Stimulated activated naive B cell treated with anti-CD40 and anti-IgM and Interleukin-4, amounts not matched to agents 10 μg/mL and 1 μg/mL and 100 μg/mL, for 72 hours (primary cell): ENCODE data around the gene DMTF1.

ENCODE experiments used
- ATAC-seq, 2 donors: fragments of 150-1000 bp; cut with Tn5 transposase; replicated peaks; 2 replicates each; pipeline ENCODE4 v1.10.0; 2021; ENCODE audit warnings: moderate library complexity in 1 of 2
- DNase-seq: peaks from one replicate; pipeline ENCODE4 v3.0.0; 2021
- H3K27ac Mint-ChIP-seq: one replicate; pipeline ENCODE4 v1.8.0; 2022; ENCODE audit warnings: mild to moderate bottlenecking, mixed read lengths
- H3K27me3 Mint-ChIP-seq, 2 donors: one replicate each; pipeline ENCODE4 v1.8.0; 2022; ENCODE audit warnings: mixed read lengths in 2 of 2
- H3K36me3 Mint-ChIP-seq, 2 donors: one replicate each; pipeline ENCODE4 v1.8.0; 2022; ENCODE audit warnings: mixed read lengths in 2 of 2, mild to moderate bottlenecking in 1 of 2
- H3K4me1 Mint-ChIP-seq, 2 donors: one replicate each; pipeline ENCODE4 v1.8.0; 2022; ENCODE audit warnings: mixed read lengths in 2 of 2, mild to moderate bottlenecking in 1 of 2
- H3K4me3 Mint-ChIP-seq, 2 donors: one replicate each; pipeline ENCODE4 v1.8.0; 2022; ENCODE audit warnings: mild to moderate bottlenecking in 2 of 2, mixed read lengths in 2 of 2, moderate library complexity in 1 of 2
- H3K9me3 Mint-ChIP-seq, 2 donors: one replicate each; pipeline ENCODE4 v1.8.0; 2022; ENCODE audit warnings: mixed read lengths in 2 of 2, mild to moderate bottlenecking in 1 of 2

The DMTF1 gene

DNA sequence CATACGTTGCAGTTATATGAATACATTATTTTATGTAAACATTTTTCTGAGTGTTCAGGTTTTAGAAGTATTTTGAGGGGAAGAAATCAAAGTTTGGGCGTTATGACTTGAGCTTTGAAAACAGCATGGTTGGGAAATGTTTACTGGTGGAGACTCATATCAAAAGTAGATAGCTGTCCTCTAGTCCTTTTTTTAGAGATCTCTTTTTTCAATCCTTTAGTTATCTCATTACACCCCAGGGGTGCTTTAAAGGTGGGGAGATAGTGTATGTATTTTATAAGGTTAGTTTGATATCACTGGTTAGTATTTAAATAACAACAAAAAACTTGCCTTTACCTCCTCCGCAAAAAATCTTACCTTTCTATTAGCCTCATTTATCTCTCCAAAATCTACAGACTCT is 2.3 kb downstream of the DMTF1 start:
- H3K9me3 Mint-ChIP-seq = no peaks in the 10 kb centered on the region
- H3K4me1 Mint-ChIP-seq = peaks cover 14 to 37% of the 10 kb centered on the region in 2 donors
- H3K27ac Mint-ChIP-seq = no peak overlapping the region
- no peak for DNase-seq
- no peak for ATAC-seq
- H3K36me3 Mint-ChIP-seq = peaks cover 2 to 15% of the 10 kb centered on the region in 2 donors
- H3K4me3 Mint-ChIP-seq = peak overlapping the region; percentile 87 to 89
- no peaks in the 10 kb centered on the region for H3K27me3 Mint-ChIP-seq

DNA sequence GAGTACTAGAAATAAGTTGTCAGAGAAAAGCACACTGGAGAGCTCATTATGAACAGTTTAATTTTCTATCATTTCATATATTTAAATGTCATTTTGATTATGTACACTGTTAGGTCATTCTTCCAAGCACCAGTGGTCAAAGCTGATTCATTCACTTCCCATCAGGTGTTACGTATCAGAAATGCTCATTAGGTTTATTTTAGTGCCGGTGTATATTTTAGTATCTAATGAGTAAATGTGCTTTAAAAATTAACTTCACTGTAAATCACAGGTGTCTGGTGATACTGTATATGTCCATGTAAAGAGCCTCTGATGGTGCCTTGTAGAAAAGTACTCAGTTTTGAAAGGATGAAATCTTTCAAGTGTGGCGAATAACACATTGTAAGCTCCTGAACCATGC is 3.5 kb downstream of the DMTF1 start:
- peaks cover 18 to 44% of the 10 kb centered on the region in 2 donors for H3K4me1 Mint-ChIP-seq
- H3K27me3 Mint-ChIP-seq = no peaks in the 10 kb centered on the region
- peak overlapping the region; percentile 50 to 61 for H3K4me3 Mint-ChIP-seq
- peaks cover 2 to 21% of the 10 kb centered on the region in 2 donors for H3K36me3 Mint-ChIP-seq
- no peak overlapping the region for H3K27ac Mint-ChIP-seq
- no peak for DNase-seq
- ATAC-seq = no peak
- H3K9me3 Mint-ChIP-seq = no peaks in the 10 kb centered on the region

DNA sequence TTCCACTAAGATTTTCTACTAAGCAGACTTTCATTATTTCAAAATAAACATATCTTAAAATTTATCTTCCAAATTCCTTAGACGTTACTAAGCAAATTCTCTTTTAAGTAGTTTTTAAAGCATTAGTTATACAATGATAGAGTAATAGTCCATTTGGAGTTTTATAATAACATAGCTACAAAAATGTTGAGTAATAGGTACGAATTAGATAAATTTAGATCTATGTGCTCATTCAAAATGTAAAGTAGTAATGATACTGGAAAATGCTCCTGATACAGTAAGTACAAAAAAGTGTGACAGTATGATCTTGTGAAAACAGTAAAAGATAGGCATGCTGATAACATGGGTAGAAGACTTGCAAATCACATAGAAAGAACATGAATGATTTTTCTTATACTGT is 4.5 kb downstream of the DMTF1 start:
- Mint-ChIP-seq H3K9me3 (no peaks in the 10 kb centered on the region), H3K27me3 (no peaks in the 10 kb centered on the region), H3K4me3 (no peak overlapping the region), H3K27ac (no peak overlapping the region), H3K36me3 (peaks cover 2 to 21% of the 10 kb centered on the region in 2 donors), H3K4me1 (peaks cover 18 to 41% of the 10 kb centered on the region in 2 donors)
- no peak for ATAC-seq
- DNase-seq = no peak

DNA sequence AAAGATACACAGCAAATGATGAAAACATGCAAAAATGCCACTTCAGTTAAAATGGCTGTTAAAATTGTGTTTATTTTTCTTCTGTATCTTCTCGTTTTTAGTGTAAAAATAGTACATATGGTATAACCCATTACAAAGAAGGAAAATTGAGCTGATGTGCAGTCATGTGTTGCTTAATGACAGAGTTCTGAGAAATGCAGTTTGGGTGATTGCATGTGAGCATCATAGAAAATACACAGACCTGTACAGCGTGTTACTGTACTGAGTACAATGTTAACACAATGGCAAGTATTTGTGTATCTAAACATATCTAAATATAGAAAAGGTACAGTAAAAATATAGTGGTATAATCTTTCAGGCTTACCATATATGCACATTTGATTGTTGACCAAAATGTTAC is 7.3 kb downstream of the DMTF1 start:
- no peak for ATAC-seq
- Mint-ChIP-seq H3K27me3 (no peaks in the 10 kb centered on the region), H3K9me3 (no peaks in the 10 kb centered on the region), H3K4me1 (peaks cover 17 to 33% of the 10 kb centered on the region in 2 donors), H3K36me3 (peaks cover 6 to 27% of the 10 kb centered on the region in 2 donors), H3K4me3 (no peak overlapping the region), H3K27ac (no peak overlapping the region)
- DNase-seq = no peak

DNA sequence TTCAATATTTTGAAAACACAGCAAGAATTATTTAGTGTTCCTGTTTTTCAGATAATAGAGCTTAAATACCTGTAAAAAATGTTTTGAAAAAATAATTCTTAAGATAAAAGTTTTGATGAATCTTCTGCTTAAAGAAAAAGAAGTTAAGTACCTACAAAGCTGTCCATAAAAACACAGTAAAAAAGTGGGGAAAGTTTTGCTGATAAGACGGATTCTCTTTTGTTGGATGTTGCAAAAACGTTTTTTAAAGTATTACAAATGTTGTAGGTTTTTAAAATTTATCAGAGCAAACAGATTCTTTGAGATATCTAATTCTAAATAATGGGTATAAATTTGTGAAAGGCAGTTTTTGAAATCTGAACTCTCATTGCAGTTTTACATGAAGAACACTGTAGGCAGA is 12.2 kb downstream of the DMTF1 start:
- Mint-ChIP-seq H3K36me3 (peaks cover 24 to 39% of the 10 kb centered on the region in 2 donors), H3K9me3 (no peaks in the 10 kb centered on the region), H3K27ac (no peak overlapping the region), H3K4me3 (no peak overlapping the region), H3K4me1 (peaks cover 7 to 11% of the 10 kb centered on the region in 2 donors), H3K27me3 (no peaks in the 10 kb centered on the region)
- DNase-seq (no peak), ATAC-seq (no peak)

DNA sequence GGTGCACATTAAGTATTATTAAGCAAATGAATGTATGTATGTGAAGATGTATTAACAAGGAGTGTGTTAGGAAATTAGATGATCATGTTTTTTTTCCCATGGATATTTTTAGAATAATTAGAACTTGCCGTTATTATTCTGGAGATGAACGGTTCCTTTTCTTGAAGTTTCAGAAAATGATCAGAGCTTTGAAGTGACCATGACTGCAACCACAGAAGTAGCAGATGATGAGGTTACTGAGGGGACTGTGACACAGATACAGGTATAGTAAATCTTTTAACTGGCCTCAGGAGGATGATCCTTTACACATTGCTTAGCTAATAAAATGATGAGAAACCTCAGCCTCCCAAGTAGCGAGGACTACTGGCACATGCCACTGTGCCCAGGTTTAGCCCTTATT is 18.6 kb downstream of the DMTF1 start:
- Mint-ChIP-seq H3K27ac (no peak overlapping the region), H3K9me3 (no peaks in the 10 kb centered on the region), H3K4me3 (no peak overlapping the region), H3K27me3 (no peaks in the 10 kb centered on the region), H3K36me3 (peaks cover 37 to 47% of the 10 kb centered on the region in 2 donors), H3K4me1 (peaks cover 8 to 13% of the 10 kb centered on the region in 2 donors)
- DNase-seq = no peak
- no peak for ATAC-seq

DNA sequence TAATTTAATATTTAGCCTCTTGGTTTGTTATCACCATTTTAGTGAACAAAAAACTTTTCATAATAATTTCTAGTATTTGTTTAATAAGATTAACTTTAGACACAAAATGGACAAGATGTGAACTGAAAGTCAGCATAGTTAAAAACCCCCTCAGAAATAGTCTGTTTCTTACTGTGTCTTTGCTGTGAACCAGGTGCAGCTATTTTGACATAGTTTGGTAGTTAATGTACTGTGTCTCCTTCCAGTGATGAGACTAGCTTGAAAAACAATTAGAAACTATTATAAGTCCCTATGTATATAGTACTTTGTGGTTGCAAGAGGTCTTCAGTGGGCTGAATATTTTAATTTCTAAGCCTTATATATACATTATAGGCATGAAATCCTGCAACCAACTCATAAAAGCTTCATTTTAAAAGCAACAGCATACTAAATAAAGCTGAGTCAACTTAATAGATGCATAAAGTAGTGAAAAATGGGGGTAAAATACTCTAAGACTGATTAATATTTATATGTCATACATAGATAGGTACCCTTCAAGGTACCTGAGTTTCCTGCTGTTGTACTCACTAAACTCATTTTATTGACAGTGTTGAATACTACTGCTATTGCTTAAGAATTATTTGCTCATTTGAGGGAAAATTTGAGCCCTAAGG is 19.2 kb downstream of the DMTF1 start:
- no peaks in the 10 kb centered on the region for H3K9me3 Mint-ChIP-seq
- no peak overlapping the region for H3K27ac Mint-ChIP-seq
- no peak overlapping the region for H3K4me3 Mint-ChIP-seq
- DNase-seq (no peak), ATAC-seq (no peak)
- no peaks in the 10 kb centered on the region for H3K27me3 Mint-ChIP-seq
- H3K36me3 Mint-ChIP-seq = peaks cover 37 to 47% of the 10 kb centered on the region in 2 donors
- H3K4me1 Mint-ChIP-seq = peaks cover 8 to 16% of the 10 kb centered on the region in 2 donors

DNA sequence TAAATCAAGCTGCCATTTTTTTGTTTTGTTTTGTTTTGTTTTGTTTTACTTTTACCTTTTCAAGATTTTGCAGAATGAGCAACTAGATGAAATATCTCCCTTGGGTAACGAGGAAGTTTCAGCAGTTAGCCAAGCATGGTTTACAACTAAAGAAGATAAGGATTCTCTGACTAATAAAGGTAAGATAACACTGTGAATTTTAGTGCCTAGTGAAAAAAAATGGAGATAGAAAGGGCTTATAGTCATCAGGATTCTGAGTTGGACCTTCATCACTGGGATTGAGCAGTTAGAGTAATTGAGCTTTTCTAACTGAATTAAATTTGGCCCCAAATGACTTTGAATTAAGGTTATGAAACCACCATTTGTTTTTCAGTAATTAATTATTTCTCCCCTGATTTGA is 21.2 kb downstream of the DMTF1 start:
- peaks cover 4 to 19% of the 10 kb centered on the region in 2 donors for H3K4me1 Mint-ChIP-seq
- peaks cover 44 to 53% of the 10 kb centered on the region in 2 donors for H3K36me3 Mint-ChIP-seq
- no peaks in the 10 kb centered on the region for H3K27me3 Mint-ChIP-seq
- DNase-seq (no peak), ATAC-seq (no peak)
- H3K9me3 Mint-ChIP-seq = no peaks in the 10 kb centered on the region
- no peak overlapping the region for H3K4me3 Mint-ChIP-seq
- H3K27ac Mint-ChIP-seq = no peak overlapping the region

DNA sequence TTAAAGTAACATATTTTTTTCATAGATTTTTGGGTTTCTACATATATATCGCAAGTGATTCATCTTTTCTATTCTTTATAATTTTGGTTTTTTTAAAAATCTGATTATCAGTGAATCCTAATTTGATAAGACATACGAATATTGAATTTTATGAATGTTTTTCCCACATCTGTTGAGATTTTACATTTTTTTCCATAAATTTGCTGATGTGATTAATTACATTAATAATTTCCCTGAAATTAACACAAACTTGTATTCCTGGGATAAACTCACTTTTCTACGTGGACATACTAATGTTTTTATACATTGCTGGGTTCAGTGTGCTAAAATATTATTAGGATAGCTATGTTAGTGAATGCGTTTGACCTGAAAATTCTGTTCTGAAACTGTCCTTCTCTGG is 26.1 kb downstream of the DMTF1 start:
- Mint-ChIP-seq H3K4me3 (no peak overlapping the region), H3K4me1 (peaks cover 4 to 12% of the 10 kb centered on the region in 2 donors), H3K27me3 (no peaks in the 10 kb centered on the region), H3K27ac (no peak overlapping the region), H3K9me3 (no peaks in the 10 kb centered on the region), H3K36me3 (peaks cover 36 to 45% of the 10 kb centered on the region in 2 donors)
- no peak for ATAC-seq
- DNase-seq = no peak

DNA sequence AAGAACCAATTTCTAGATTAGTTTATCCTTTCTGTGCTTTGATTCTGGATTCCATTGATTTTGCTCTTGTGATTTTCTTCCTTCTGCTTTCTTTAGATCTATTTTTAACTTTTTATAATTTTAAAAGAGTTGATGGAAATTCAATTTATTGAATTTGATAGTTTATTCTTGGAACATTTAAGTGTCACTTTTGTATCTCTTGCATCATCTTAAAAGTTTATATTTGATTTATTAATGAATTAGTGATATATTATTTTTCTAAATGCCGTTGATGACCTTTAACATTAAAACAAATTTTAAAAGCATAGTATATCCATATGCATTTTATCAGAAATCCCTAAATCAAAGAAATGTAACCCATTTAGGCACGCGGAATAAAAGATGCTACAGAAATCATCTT is 26.9 kb downstream of the DMTF1 start:
- H3K36me3 Mint-ChIP-seq = peaks cover 34 to 46% of the 10 kb centered on the region in 2 donors
- peaks cover 4 to 10% of the 10 kb centered on the region in 2 donors for H3K4me1 Mint-ChIP-seq

DNA sequence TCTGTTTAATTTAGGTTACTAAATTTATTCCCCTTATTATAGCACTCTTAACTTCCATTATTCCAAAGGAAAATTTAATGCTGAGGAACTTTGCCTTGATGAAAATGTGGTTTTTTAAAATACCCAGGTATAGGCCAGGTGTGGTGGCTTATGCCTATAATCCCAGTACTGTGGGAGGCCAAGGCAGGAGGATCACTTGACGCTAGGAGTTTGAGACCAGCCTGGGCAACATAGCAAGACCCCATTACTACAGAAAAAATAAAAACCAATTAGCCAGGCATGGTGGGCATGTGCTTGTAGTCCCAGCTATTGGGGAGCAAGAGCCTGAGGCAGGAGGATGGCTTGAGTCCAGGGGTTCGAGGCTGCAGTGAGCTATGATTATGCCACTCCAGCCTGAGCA is 34.9 kb downstream of the DMTF1 start:
- Mint-ChIP-seq H3K9me3 (no peaks in the 10 kb centered on the region), H3K27ac (no peak overlapping the region), H3K27me3 (no peaks in the 10 kb centered on the region), H3K4me1 (peaks cover 10 to 31% of the 10 kb centered on the region in 2 donors), H3K36me3 (peaks cover 34 to 58% of the 10 kb centered on the region in 2 donors), H3K4me3 (no peak overlapping the region)
- DNase-seq (no peak), ATAC-seq (no peak)

More for the DNA sequence above, 26.9 kb downstream of the DMTF1 start:
- no peaks in the 10 kb centered on the region for H3K27me3 Mint-ChIP-seq
- no peak for ATAC-seq
- no peaks in the 10 kb centered on the region for H3K9me3 Mint-ChIP-seq
- H3K27ac Mint-ChIP-seq = no peak overlapping the region
- H3K4me3 Mint-ChIP-seq = no peak overlapping the region
- DNase-seq = no peak

DNA sequence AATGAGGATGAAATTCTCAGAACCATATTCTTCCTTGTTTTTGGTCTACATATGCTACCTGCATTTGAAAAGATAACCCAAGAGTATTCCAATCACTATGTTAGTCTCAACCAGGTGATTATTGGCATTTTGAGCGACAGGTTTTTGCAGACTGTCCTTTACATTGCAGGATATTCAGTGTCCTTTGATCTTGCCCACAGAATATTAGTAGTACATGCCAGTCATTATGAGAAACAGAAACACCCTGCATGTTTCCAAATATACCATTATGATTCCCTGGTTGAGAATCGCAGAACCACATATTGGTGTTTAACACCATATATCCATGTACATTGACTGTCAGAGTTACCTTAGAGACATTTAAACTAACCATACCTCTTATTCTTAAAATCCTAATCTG is 36.7 kb downstream of the DMTF1 start:
- H3K4me3 Mint-ChIP-seq = no peak overlapping the region
- no peaks in the 10 kb centered on the region for H3K27me3 Mint-ChIP-seq
- peaks cover 40 to 52% of the 10 kb centered on the region in 2 donors for H3K36me3 Mint-ChIP-seq
- no peak for DNase-seq
- peak overlapping the region; percentile 9 for H3K27ac Mint-ChIP-seq
- ATAC-seq = peak in 1 of 2 donors; percentile 44
- peaks cover 14 to 40% of the 10 kb centered on the region in 2 donors for H3K4me1 Mint-ChIP-seq
- no peaks in the 10 kb centered on the region for H3K9me3 Mint-ChIP-seq

DNA sequence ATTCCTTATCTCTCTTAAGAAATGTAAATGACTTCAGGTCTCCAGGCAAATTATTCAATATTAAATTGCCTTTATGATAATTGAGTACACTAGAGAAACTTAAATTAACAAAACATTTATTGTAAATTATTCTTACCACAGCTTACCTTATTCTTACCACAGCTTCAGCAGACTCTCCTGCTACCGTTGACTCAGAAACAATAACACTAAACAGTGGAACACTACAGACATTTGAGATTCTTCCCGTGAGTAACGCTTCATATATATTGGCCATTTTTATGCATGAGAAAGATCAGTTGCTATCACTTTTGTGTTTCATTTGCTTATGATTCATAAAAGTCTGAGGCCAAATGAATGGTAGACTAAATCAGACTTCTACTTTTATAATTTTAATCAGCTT is 38.5 kb downstream of the DMTF1 start:
- Mint-ChIP-seq H3K4me1 (peaks cover 11 to 37% of the 10 kb centered on the region in 2 donors), H3K4me3 (no peak overlapping the region), H3K36me3 (peaks cover 29 to 41% of the 10 kb centered on the region in 2 donors), H3K27me3 (no peaks in the 10 kb centered on the region), H3K27ac (peak overlapping the region; percentile 5), H3K9me3 (no peaks in the 10 kb centered on the region)
- no peak for ATAC-seq
- DNase-seq = no peak

DNA sequence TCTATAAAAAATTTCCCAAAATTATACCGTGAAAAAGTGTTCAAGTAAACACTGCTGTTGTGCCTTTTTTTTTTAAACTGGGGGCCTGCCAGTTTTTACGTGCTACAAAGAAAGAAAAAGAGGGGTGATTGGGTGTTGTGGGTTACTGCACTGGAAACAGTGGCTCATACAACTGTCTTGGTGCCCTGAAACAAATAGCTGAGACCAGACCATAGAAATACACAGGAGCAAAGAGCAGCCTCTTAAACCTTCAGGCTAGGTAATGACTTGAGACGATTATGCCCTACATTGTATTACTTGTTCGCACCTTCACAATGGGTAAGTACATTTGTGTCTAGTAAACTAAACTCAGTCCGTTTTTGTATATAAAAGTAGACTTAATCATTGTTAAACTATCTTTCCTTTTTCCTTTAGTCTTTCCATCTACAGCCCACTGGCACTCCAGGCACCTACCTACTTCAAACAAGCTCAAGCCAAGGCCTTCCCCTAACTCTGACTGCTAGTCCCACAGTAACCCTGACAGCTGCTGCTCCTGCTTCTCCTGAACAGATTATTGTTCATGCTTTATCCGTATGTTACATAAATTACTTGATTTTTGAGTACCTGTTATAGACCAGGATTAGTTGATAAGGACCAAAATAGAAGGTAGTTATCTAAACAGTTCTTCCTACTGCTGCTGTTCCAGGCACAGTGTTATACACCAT is 40.7 kb downstream of the DMTF1 start:
- H3K4me3 Mint-ChIP-seq = no peak overlapping the region
- peaks cover 24 to 39% of the 10 kb centered on the region in 2 donors for H3K36me3 Mint-ChIP-seq
- peaks cover 14 to 42% of the 10 kb centered on the region in 2 donors for H3K4me1 Mint-ChIP-seq
- H3K9me3 Mint-ChIP-seq = no peaks in the 10 kb centered on the region
- peak in 1 of 2 donors; percentile 15 for ATAC-seq
- no peak for DNase-seq
- no peaks in the 10 kb centered on the region for H3K27me3 Mint-ChIP-seq
- peak overlapping the region; percentile 31 for H3K27ac Mint-ChIP-seq

DNA sequence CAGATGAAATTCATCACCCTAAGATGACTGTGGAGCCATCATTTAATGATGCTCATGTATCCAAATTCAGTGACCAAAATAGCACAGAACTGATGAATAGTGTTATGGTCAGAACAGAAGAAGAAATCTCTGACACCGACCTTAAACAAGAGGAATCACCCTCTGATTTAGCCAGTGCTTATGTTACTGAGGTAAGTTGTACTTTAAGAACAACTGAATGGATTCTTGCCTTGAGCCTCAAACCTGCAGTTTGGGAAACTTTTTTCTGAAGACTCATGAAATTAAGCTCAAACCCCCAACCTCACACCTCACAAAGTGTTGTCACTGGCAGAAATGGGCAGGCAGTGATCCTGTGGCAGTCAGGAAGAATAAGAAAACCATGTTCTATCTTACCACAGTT is 41.7 kb downstream of the DMTF1 start:
- H3K27me3 Mint-ChIP-seq = no peaks in the 10 kb centered on the region
- peaks cover 28 to 35% of the 10 kb centered on the region in 2 donors for H3K36me3 Mint-ChIP-seq

More for the DNA sequence above, 41.7 kb downstream of the DMTF1 start:
- peaks cover 17 to 40% of the 10 kb centered on the region in 2 donors for H3K4me1 Mint-ChIP-seq
- no peak for ATAC-seq
- peaks cover 0 to under 1% of the 10 kb centered on the region in 2 donors for H3K9me3 Mint-ChIP-seq
- DNase-seq = no peak
- H3K4me3 Mint-ChIP-seq = no peak overlapping the region
- peak overlapping the region; percentile 59 for H3K27ac Mint-ChIP-seq
